Activated naive CD4-positive, alpha-beta T cell treated with Interleukin-2 at 50 U/mL for 16 hours (primary cell): ENCODE measurements around the gene RASGRF2.

Experiments
- DNase-seq: peaks from one replicate; pipeline ENCODE4 v3.0.0-alpha.2; 2020

Gene RASGRF2

GRCh38 chr5:80959768-80960442, at the start of gene RASGRF2:
Gene RASGRF2 (plus strand): TSS chr5:80960363. CDS start chr5:80960739, 376 bp downstream.
- peak; percentile 50 for DNase-seq

- no peak for DNase-seq
Observed at GRCh38 chr5:80912479-80912878, 47.7 kb upstream of the RASGRF2 start.

GRCh38 chr5:80915716-80916115, 44.4 kb upstream of the RASGRF2 start:
- DNase-seq, result no peak

- DNase-seq, result no peak
Observed at GRCh38 chr5:80916676-80917075, 43.5 kb upstream of the RASGRF2 start.

- no peak for DNase-seq
Observed at GRCh38 chr5:80917631-80918030, 42.5 kb upstream of the RASGRF2 start.

- DNase-seq, result no peak
Observed at GRCh38 chr5:80919678-80920196, 40.4 kb upstream of the RASGRF2 start.

- DNase-seq, result no peak
Observed at GRCh38 chr5:80920333-80920732, 39.8 kb upstream of the RASGRF2 start.

- DNase-seq, result no peak
Observed at GRCh38 chr5:80921026-80921425, 39.1 kb upstream of the RASGRF2 start.

GRCh38 chr5:80925931-80926330, 34.2 kb upstream of the RASGRF2 start:
- no peak for DNase-seq

- no peak for DNase-seq
Observed at GRCh38 chr5:80926536-80926935, 33.6 kb upstream of the RASGRF2 start.

- DNase-seq, result no peak
Observed at GRCh38 chr5:80926979-80927656, 33.0 kb upstream of the RASGRF2 start.

- no peak for DNase-seq
Observed at GRCh38 chr5:80928073-80928472, 32.1 kb upstream of the RASGRF2 start.

- DNase-seq, result no peak
Observed at GRCh38 chr5:80930940-80931339, 29.2 kb upstream of the RASGRF2 start.

- no peak for DNase-seq
Observed at GRCh38 chr5:80931411-80931810, 28.8 kb upstream of the RASGRF2 start.

- DNase-seq, result no peak
Observed at GRCh38 chr5:80933036-80933435, 27.1 kb upstream of the RASGRF2 start.

- DNase-seq, result no peak
Observed at GRCh38 chr5:80934751-80935150, 25.4 kb upstream of the RASGRF2 start.

GRCh38 chr5:80935811-80936385, 24.3 kb upstream of the RASGRF2 start:
- DNase-seq, result no peak

- no peak for DNase-seq
Observed at GRCh38 chr5:80936881-80937280, 23.3 kb upstream of the RASGRF2 start.

GRCh38 chr5:80937584-80938356, 22.4 kb upstream of the RASGRF2 start:
- no peak for DNase-seq

- DNase-seq, result no peak
Observed at GRCh38 chr5:80941496-80941895, 18.7 kb upstream of the RASGRF2 start.

- DNase-seq, result no peak
Observed at GRCh38 chr5:80951366-80951765, 8.8 kb upstream of the RASGRF2 start.

- DNase-seq, result no peak
Observed at GRCh38 chr5:80953587-80953986, 6.6 kb upstream of the RASGRF2 start.

- no peak for DNase-seq
Observed at GRCh38 chr5:80955082-80955590, 5.0 kb upstream of the RASGRF2 start.
